GM19395 (cell line): ENCODE data around the gene CFAP77.

Source experiments
- ATAC-seq: cut with Tn5 transposase; IDR thresholded peaks from one replicate; pipeline ENCODE4 v1.9.1; 2021; ENCODE audit warnings: mild to moderate bottlenecking, moderate library complexity; ENCODE audit not compliant: unreplicated experiment

Gene CFAP77

GRCh38 chr9:132447346-132447745 lies 37.3 kb downstream of the CFAP77 start:
- no peak for ATAC-seq

- no peak for ATAC-seq
These were observed 37.9 kb downstream of the CFAP77 start for GRCh38 chr9:132447902-132448301.

GRCh38 chr9:132451276-132451675 lies 41.3 kb downstream of the CFAP77 start:
- no peak for ATAC-seq

GRCh38 chr9:132456241-132456640 lies 46.2 kb downstream of the CFAP77 start:
- ATAC-seq = no peak

GRCh38 chr9:132457504-132458236 lies 47.7 kb downstream of the CFAP77 start:
- no peak for ATAC-seq

- no peak for ATAC-seq
These were observed 48.4 kb downstream of the CFAP77 start for GRCh38 chr9:132458432-132458831.

- ATAC-seq = no peak
These were observed 49.6 kb downstream of the CFAP77 start for GRCh38 chr9:132459661-132460060.

- ATAC-seq = no peak
These were observed 50.2 kb downstream of the CFAP77 start for GRCh38 chr9:132460240-132460639.

GRCh38 chr9:132461281-132461896 lies 51.4 kb downstream of the CFAP77 start:
- ATAC-seq = no peak

- no peak for ATAC-seq
These were observed 52.0 kb downstream of the CFAP77 start for GRCh38 chr9:132461971-132462370.

GRCh38 chr9:132464547-132464946 lies 54.5 kb downstream of the CFAP77 start:
- ATAC-seq = no peak

GRCh38 chr9:132465131-132465635 lies 55.2 kb downstream of the CFAP77 start:
- no peak for ATAC-seq

GRCh38 chr9:132472199-132472598 lies 62.2 kb downstream of the CFAP77 start:
- ATAC-seq = no peak

- ATAC-seq = no peak
These were observed 62.6 kb downstream of the CFAP77 start for GRCh38 chr9:132472599-132472998.

GRCh38 chr9:132474253-132474652 lies 64.2 kb downstream of the CFAP77 start:
- ATAC-seq = no peak

GRCh38 chr9:132478353-132479050 lies 68.5 kb downstream of the CFAP77 start:
- ATAC-seq = no peak

- no peak for ATAC-seq
These were observed 69.7 kb downstream of the CFAP77 start for GRCh38 chr9:132479733-132480132.

- ATAC-seq = no peak
These were observed 71.2 kb downstream of the CFAP77 start for GRCh38 chr9:132481053-132481849.

- no peak for ATAC-seq
These were observed 72.3 kb downstream of the CFAP77 start for GRCh38 chr9:132482196-132482813.

GRCh38 chr9:132485393-132485792 lies 75.4 kb downstream of the CFAP77 start:
- no peak for ATAC-seq
